Hematopoietic multipotent progenitor cell treated with erythropoietin and hydrocortisone succinate and interleukin-3 and kit ligand, for 6 days (in vitro differentiated cells): Measurements from ENCODE around the gene OR4M1.
"Not testable (repeated sequence)": the region's sequence is repeated elsewhere in the genome, so short reads cannot be mapped to it uniquely, and the experiment has no call there.

ENCODE experiments used
- DNase-seq: peaks from one replicate; pipeline ENCODE4 v3.0.0-alpha.2; 2015

Gene OR4M1, protein sequence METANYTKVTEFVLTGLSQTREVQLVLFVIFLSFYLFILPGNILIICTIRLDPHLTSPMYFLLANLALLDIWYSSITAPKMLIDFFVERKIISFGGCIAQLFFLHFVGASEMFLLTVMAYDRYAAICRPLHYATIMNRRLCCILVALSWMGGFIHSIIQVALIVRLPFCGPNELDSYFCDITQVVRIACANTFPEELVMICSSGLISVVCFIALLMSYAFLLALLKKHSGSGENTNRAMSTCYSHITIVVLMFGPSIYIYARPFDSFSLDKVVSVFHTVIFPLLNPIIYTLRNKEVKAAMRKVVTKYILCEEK

DNA sequence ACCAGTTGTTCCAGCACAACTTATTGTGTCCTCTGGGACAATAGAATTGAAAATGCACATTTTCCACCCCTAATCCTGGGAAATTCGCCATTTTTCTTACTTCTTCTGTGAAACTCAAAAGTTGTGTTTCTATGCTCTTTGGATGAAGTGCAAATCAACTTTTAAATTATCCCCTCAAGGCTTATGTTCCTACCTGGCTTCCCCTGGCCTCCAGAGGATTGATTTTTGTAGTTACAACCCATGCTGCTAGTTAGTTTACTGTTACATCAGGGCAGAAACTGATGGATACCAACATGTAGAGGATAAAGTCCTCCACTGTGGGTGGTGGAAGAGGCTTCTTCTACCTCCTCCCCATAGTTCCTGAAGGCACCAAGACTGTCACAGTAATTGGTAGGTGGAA, at the start of gene OR4M1:
OR4M1 (plus strand) TSS at position 301 of the 400 bp plus-strand sequence. CDS start 6,819 bp downstream, outside the sequence.
- DNase-seq: not testable (repeated sequence)

DNA sequence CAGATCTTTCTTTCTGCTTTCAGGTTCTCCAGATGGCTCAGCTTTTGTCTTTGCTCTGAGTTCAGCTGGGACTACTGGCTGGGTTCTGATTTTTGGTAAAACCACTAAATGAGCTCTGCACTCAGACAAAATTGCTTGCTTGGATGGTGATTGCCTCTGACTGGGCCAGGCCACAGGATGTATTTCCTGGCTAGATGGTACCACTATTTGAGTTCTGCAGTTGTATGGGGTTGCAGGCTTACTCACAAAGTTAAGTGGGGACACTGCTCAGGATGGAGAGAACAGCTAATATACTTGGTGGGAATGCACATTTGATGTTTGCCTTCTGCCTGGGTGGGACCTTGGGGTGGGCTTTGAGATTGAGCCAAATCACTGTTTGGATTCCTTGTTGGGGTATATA, 43.9 kb upstream of the OR4M1 start:
- DNase-seq: no peak

DNA sequence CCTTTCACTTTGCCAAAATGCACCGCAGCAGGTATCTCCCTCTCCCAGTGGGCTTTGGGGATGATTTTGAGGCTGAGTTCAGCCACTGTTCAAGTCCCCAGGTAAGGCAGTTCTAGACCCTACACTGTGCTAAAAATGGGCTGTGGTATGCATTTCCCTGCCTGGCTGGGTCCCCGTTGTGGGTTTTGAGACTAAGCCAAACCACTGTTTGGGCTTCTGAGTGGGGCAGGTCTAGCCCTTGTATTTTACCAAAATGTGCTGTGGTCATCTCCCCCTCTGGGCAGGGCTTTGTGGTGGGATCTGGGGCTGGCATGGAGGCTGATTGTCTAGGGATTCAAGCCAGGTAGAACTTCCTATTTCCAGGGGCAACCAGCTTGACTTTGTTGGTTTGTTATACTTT, 43.5 kb upstream of the OR4M1 start:
- DNase-seq: no peak

DNA sequence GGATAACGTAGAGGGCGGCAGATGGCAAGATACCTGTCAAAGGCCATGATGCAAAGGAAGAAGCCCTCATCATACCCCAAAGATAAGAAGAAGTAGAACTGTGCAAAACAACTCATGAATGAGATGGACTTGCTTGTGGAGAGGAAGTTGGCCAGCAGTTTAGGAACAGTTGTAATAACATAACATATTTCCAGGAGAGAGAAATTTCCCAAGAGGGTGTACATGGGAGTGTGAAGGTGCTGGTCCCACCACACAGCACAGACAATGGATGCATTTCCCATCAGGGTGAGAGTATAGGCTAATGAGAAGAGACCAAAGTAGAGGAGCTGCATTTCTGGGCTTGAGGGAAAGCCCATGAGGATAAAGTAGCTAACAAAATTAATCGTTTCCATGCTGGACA, 39.4 kb upstream of the OR4M1 start:
- DNase-seq: not testable (repeated sequence)

DNA sequence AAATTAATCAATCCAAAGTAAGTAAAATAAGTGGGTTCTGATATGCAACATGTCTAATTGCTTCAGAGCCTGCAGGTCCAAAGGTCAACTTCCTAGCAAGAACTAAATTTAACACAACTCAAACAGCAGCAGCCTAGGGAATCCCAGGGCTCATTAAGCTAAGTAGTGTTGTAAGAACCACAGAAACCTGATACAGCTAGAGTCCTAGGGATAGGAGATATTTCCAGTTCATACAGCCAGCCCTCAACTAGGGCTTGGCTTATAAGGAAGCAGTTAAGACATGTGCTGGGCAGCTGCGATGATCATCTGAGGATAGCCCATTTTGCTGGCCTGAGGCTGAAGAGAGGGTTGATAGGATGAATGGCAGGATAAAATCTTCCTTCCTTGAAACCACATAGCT, 30.0 kb upstream of the OR4M1 start, which contains the start of gene OR4Q3:
OR4Q3 (plus strand) TSS at position 316 of the 400 bp plus-strand sequence.
- no peak for DNase-seq

DNA sequence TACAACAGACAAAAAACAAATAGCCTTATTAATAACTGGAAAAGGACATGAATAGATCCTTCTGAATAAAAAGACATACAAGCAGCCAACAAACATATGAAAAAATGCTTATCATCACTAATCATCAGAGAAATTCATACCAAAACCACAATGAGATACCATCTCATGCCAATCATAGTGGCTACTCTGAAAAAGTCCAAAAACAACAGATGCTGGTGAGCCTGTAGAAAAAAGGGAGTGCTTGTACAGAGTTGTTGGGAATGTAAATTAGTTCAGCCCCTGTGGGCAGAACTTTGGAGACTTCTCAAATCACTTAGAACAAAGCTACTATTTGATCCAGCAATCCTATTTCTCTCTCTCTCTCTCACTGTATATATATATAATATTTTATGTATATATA, 21.0 kb upstream of the OR4M1 start:
- not testable (repeated sequence) for DNase-seq

DNA sequence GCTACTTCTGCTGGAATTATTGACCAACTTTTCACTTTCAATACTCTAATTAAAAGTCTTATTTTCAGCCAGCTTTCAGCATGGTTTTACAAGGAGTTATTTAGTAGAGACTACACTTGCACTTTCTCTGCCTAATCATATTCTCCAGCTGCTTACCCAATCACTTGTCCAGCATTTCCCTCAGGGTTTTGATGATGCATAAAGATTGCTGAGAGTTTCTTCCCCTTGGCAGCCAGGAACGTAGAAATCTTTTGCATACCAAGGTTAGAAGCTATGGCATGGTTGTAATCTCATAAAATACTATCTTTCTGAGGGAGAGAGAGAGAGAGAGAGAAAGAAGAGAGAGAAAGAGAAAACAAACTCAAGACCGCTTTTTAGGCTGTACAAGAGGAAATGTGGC, 19.1 kb upstream of the OR4M1 start:
- no peak for DNase-seq

DNA sequence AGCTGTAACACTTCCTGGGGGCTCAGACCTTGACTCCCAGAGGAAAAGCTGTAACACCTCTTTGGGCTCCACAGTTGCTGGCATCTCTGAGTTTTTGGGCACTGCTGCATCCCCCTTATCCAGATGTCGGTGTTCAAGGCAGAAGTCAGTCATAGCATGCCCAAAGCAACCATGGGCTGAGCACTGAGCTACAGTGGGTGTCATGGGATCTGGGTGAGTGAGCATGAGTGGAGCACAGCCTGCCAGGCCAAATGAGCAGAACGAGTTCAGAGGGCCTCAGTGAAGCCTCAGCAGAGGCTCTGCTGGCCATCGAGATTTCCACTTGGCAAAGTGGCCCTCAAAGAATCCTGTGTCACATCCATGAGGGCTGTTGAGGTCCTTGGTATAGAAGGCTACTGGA, 1.8 kb upstream of the OR4M1 start:
- not testable (repeated sequence) for DNase-seq

DNA sequence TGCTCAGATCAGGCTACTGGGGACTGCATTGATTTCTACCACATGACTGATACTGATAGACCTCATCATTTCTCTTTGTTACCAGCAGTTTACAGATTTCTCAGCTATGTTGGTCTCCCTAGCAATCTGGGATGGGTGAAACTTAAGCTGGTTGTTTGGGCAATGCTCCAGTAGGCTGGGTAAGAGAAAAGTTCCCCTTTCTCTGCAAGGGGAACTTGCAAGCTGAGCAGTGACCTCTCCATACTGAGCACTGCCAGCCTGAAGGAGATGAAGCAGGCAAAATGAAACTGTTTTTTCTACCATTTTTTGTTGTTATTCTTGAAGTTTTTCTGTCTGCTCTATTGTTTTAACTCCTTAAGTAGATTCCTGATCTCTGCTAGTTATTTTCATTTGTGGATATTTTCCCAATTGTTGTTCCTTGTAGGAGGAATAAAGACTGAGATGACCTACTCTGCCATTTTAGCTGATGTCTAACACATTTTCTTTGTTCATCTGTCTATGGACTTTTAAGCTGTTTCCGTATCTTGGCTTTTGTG, 1.3 kb upstream of the OR4M1 start:
- DNase-seq: no peak

DNA sequence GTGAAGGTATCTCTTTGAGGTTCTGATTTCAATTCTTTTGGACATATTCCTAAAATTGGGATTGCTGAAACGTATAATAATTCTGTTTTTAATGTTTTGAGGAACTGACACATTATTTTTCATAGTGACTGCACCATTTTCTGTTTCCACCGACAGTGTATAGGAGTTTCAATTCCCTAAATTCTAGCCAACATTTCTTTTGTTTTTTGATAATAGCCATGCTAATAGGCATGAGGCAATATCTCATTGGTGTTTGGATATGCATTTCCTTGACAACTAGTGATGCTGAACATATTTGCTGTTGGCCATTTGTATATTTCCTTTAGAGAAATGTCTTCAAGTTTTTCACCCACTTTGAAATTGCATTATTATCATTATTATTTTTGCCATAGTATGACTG, 850 bp upstream of the OR4M1 start:
- not testable (repeated sequence) for DNase-seq

DNA sequence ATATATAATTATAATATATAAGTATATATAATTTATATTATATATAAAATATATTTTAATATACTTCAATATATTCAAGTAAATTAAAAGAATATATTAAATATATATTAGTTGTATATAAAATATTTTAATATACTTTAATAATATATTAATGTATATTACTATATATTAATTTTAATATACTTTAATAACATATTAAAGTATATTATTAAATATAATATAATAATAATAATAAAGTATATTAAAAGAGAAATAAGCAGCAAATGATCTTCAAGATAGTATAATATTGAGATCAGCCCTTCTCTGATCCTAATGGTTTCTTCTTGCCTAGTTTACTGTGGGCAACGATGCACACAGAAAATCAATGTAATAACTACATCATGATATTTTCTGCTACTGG, 2.3 kb downstream of the OR4M1 start:
- DNase-seq: no peak

DNA sequence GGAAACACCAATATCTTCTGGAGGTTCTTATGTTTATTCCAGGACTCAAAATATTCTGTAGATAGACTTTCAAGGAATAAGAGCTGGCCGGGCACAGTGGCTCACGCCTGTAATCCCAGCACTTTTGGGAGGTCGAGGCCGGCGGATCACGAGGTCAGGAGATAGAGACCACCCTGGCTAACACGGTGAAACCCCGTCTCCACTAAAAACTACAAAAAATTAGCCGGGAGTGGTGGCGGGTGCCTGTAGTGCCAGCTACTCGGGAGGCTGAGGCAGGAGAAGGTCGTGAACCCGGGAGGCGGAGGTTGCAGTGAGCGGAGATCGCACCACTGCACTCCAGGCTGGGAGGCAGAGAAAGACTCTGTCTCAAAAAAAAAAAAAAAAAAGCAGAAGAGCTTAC, 12.5 kb downstream of the OR4M1 start:
- DNase-seq: not testable (repeated sequence)

DNA sequence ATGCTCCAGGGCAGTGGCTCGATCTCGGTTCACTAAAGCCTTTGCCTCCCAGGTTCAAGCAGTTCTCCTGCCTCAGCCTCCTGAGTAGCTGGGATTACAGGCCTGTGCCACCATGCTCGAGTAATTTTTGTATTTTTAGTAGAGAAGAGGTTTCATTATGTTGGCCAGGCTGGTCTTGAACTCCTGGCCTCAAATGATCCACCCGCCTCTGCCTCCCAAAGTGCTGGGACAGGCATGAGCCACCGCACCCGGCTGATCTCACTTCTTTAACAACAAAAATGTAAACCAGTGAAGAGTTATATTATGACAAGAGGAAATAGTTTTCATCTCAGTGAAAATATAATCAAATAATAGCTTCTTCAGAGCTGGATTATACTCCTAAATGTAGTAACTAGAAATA, 14.0 kb downstream of the OR4M1 start:
- not testable (repeated sequence) for DNase-seq

DNA sequence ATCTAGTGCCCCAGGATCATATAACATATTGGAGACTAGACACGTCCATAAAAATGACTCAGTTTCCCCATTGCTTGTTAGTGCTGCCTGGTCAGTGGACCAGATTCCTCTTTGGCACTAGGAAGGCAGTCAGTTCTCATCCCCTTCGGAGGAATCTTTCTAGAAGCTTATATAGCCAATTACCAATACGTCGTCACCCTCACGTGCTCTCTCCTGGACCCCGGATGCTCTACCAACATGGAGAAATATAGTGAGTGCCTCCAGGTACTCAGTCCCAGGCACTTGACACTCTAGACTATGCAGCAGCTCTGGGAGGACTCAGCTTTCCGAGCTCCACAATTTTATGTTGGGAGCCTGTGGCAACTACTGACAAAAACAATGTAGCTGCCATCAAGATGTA, 14.8 kb downstream of the OR4M1 start:
- not testable (repeated sequence) for DNase-seq

DNA sequence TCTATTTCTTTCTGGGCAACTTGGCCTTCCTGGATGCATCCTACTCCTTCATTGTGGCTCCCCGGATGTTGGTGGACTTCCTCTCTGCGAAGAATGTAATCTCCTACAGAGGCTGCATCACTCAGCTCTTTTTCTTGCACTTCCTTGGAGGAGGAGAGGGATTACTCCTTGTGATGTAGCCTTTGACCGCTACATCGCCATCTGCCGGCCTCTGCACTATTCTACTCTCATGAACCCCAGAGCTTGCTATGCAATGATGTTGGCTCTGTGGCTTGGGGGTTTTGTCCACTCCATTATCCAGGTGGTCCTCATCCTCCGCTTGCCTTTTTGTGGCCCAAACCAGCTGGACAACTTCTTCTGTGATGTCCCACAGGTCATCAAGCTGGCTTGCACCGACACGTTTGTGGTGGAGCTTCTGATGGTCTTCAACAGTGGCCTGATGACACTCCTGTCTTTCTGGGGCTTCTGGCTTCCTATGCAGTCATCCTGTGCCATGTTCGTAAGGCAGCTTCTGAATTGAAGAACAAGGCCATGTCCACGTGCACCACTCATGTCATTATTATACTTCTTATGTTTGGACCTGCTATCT, 23.3 kb downstream of the OR4M1 start:
- not testable (repeated sequence) for DNase-seq

DNA sequence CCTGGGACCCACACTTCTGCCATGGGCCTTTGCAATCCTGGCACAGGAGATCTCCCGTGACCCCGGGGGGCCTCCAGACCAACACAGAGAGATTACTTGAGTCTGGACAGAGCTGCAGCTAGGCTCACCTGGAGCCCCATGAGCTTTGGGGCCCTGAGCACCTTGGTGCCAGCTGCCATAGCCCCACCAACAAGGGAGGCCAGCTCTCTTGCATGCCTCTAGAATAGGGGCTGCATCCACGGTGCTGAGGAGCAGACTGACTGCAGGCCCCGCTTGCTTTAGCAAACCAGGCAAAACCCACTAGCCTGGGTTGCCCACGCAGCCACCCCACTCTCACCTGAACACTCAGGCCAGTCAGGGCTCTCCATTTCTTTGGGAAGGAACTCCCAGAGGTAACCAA, 26.6 kb downstream of the OR4M1 start:
- no peak for DNase-seq

DNA sequence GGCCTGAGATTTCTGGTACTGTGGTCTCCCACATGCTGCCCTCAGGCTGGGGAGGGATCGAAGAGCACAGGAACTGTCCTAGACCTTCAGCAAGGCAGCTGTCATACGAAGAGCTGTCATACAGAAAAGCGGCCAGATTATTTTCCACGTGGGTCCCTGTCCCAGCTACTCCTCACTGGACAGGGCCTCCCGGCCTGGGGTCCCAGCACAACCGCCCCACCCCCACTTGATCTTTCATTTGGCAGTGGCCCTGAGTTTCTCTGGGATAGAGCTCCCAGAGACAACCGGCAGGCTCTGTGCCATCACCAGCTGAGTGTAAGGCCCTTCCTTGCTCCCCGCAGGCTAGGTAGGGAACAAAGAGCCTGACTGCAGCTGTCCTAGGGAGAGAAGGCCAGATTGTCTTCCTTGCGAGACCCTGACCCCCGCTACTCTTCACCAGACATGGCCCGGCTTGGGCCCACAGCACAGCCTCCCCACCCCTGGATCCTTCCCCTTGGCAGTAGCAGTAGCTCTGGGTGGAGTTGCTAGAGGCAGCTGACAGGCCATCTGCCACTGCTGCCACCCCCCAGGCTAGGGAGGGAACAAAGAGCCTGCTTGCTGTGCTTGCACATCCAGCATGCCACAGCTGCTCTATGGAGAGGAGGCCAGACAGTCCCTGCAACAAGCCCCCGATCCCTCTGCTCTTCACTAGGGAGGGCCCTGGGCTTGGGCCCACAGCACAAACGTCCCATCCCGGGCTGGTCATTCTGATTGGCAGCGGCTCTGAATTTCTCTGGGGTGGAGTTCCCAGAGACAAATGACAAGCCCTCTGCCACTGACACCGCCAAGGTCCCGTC, 27.2 kb downstream of the OR4M1 start:
- DNase-seq: no peak

DNA sequence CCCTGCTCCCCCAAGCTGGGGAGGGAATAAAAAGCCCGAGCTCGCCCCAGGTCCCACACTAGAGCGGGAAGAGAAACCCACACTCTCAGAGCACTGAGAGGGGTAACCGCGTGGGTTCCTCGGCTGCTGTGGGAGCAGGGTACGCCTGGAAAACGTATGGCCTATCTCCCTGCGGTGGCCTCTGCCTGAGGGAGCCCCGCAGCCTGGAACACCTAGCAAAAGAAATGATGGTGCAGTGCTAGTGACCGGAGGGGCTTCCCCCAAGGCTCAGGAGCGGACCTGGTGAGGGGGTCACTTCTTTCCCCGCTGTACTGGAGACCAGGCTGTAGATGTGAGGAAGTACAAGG, 27.8 kb downstream of the OR4M1 start:
- DNase-seq: no peak

DNA sequence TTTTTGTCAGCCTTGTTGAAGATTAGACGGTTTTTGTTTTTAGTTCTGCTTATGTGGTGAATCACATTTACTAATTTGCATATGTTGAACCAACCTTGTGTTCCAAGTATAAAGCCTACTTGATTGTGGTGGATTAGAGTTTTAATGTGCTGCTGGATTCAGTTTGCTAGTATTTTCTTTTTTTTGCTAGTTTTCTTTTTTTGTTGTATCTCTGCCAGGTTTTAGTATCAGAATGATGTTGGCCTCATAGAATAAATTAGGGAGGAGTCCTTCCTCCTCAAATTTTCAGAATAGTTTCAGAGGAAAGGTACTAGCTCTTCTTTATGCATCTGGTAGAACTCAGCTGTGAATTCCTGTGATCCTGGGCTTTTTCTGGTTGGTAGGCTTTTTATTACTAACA, 30.2 kb downstream of the OR4M1 start, which contains the start of gene OR4N2:
OR4N2 (plus strand) TSS at position 301 of the 400 bp plus-strand sequence. CDS start 23,679 bp downstream, outside the sequence.
- DNase-seq: not testable (repeated sequence)

DNA sequence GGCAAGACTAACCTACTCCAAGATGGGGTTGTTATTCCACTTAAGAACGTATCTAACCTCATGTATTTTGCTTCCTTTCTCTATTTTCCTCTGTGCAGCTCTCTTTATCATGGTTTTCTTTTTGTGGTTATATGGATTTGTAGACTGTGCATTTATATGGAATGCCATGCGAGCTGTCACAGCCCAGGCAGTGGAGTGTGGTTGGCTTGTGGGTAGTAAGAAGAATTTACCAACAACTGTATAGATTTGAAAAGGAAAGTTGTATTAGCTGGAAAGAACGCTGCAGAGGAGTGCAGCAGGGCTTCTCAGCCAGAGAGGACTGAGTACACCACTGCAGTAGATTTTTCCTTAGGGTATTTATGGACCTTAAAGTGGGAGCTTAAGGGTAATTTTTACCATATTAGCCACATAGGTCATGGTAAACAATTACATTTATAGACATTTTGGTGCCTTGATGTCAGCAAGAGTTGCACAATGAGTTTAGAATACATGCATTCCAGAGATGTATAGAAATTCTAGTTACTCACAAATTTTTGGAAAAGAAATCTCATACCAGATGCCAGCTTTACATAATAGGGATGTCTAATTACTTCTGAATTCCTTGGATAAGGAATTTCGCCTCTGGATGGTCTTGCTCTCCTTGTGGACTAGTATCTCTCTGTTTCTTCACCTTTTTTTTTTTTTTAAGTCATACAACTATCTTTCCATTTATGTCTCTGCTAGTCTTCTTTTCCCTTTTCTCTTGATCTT, 40.0 kb downstream of the OR4M1 start:
- DNase-seq: not testable (repeated sequence)

DNA sequence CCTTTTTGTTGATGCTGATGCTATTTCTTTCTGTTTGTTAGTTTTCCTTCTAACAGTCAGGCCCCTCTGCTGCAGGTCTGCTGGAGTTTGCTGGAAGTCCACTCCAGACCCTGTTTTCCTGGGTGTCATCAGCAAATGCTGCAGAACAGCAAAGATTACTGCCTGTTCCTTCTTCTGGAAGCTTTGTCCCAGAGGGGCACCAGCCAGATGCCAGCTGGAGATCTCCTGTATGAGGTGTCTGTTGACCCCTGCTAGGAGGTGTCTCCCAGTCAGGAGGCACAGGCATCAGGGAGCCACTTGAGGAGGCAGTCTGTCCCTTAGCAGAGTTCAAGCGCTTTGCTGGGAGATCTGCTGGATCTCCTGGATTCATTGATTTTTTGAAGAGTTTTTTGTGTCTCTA, 46.6 kb downstream of the OR4M1 start:
- not testable (repeated sequence) for DNase-seq

DNA sequence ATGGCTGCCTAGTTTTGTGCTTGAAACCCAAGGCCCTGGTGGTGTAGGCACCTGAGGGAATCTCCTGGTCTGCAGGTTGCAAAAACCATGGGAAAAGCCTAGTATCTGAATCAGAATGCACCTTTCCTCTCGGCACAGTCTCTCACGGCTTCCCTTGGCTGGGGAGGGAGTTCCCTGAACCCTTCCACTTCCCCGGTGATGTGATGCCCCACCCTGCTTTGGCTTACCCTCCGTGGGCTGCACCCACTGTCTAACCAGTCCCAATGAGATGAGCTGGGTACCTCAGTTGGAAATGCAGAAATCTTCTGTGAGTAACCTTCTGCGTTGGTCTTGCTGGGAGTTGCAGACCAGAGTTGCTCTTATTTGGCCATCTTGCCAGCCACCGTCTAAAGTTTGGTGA, 47.7 kb downstream of the OR4M1 start:
- DNase-seq: not testable (repeated sequence)

DNA sequence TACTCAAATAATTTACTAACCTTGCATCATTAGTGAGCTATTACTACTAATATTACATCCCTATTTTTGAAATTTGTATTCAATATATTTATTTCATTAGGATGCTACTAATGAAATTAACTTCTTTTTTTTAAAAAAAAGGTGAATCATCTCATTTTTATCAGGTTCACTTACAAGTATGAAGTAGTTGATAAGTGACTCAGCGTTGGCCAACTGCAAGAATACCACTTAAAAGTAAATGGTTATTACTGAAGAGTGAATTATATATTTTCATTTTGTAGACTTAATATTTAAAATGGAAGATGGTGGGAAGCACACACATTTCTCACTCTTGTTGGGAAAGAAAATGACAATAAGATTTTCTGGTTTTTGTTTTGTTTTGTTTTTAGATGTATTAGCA, 49.9 kb downstream of the OR4M1 start:
- no peak for DNase-seq
